ENCODE results near the gene LRRC36.

The LRRC36 gene

DNA sequence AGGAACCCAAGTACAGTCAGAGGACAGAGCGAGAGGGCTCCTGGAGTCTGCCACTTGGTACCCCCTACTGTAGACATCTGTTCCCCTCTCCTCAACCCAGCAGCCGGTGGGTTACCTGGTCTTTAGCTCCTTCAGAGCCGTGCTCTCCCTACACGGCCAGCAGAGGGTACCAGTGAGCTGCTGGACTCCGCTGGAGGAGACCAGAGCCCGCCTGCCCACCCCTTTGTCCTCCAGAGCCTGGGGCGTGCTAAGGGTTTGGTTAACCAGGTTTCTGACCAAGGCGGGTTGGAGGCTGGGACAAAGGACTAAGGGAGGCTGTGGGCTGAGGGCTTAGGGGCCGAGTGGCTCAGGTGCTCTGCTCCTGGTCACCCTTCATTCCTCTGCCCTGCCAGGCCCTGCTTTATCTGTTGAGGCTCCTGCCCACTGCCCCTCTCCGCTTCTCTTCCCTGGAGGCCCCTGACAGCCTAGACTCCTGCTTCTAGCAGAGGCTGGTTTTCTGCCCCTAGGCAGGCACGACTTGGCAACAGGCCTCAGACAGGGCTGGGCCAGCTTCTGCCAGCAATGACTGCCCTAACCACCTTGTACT, 101.6 kb downstream of the LRRC36 start:
- peak; percentile 60 for DNase-seq

DNA sequence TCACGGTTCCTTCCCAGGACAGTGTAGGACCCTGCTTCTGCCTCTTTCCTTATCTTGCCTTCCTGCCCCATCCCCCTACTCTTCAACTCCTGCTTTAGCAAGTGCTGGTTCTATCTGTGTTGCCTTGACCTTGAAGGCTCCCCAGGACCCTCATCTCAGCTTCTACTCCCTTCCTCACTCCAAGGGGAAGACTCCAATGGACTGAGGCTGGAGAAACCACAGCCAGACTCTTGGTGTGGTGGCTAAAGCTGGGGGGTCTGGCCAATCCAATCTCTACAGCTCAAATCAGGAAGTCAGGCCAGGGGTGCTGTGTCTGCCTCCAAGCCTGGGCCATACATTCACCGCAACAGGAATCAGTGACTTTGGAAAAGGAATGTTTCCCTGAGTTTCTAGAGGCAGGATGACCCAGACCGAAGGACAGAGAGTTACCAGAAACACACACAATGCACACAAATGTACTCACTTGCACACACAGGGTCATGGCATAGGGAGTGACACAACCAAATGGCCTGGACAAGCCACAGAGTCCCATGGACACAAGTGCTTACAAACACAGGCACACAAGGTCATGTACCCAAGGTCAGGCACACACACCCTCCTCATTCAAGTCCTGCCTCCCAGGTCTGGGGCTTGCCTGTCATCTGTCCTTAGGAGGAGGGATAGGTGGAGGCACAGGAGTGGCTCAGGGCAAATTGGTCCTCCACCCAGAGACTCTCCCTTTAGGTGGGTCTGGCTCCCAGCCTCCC, 102.6 kb downstream of the LRRC36 start:
- no peak for DNase-seq

DNA sequence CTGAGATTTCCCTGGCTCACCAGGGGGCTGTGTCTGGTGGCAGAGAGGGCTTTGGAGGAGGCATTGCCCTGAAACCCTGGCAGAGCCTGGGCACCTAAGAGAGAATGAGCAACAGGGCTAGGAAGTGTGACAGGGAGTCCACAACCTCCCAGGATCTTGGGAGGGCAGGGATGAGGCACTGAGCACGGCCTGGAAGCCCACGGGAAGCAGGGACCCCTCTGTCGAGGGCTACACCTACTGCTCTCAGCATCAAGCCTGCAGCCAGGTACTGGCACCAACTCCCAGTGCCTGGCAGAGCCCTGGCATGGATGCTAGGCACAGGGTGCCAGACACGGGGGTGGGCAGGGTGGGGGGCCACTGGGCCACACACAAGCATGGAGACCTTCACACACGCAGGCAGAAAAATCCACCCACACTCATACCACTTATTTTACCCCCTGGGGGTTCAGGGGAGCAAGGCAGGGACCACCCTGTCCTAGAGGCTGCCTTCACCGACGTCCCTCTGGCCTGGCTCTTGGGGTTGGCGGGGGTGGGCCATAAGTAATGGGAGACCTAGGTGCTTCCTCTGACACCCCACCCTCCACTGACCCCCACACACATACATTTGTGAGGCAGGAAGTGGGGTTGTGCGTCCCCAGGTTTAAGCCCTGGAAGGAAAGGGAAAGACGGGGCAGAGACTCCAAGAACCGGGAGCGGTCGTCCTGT, 103.3 kb downstream of the LRRC36 start:
- DNase-seq = no peak

GRCh38 chr16:67430504-67430976, 103.9 kb downstream of the LRRC36 start:
- DNase-seq = peak; percentile 33

DNA sequence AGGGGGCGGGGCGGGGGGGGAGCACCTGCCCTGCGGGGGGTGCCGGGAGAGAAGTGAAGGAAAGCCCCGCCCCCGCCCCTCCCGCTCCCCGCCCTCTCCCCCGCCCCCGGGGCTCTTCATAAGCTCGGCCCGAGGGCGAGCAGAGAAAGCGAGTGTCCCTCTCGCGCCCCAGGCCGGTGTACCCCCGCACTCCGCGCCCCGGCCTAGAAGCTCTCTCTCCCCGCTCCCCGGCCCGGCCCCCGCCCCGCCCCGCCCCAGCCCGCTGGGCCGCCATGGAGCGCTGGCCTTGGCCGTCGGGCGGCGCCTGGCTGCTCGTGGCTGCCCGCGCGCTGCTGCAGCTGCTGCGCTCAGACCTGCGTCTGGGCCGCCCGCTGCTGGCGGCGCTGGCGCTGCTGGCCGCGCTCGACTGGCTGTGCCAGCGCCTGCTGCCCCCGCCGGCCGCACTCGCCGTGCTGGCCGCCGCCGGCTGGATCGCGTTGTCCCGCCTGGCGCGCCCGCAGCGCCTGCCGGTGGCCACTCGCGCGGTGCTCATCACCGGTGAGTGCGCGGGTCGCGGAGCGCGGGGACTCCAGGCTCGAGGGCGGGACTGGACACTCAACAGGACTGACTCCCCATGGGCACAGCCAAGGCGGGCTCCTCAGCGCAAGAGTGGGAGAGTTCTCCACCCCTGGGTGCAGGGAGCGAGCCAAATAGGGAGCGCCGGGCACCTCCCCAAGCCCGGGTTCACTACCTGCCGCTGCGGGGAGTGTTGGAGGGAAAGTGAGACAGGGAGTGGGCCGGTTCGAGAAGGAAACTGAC, 104.6 kb downstream of the LRRC36 start, which contains the start of gene HSD11B2:
Gene HSD11B2, plus strand, starts transcription at position 145 of the 798 bp plus-strand sequence. Its CDS starts 128 bp downstream, at position 273.
- DNase-seq = no peak

- no peak for DNase-seq
Measured at GRCh38 chr16:67431775-67432505, 105.3 kb downstream of the LRRC36 start.

- DNase-seq = no peak
Measured at GRCh38 chr16:67432506-67432890, 105.9 kb downstream of the LRRC36 start.

- DNase-seq = no peak
Measured at GRCh38 chr16:67433131-67433719, 106.6 kb downstream of the LRRC36 start.
